HepG2 (cell line): ENCODE measurements around the gene ACAT2. TPM values are rescaled to one million over a fixed set of nuclear protein-coding genes. Genes with fewer than 3 reads are reported as not detected.

Source experiments
- CENPBD1 ChIP-seq: sonication (generic); formaldehyde crosslinking; IDR thresholded peaks from 2 replicates; pipeline ENCODE4 v1.8.0; 2022; ENCODE audit warnings: missing genetic modification reagents, low read depth, mild to moderate bottlenecking, borderline replicate concordance
- EP300 ChIP-seq, 3 experiments: sonication (generic) in 1 of 3; formaldehyde crosslinking in 1 of 3; IDR thresholded peaks; 2 replicates each; pipeline versions ENCODE4 v1.5.1 to v1.6.1; 2011 to 2020; ENCODE audit warnings: low read depth in 2 of 3, low read length in 2 of 3, borderline replicate concordance in 1 of 3, improper control_type of control experiment in 1 of 3, mild to moderate bottlenecking in 1 of 3, missing genetic modification reagents in 1 of 3, moderate library complexity in 1 of 3
- GABPB1 ChIP-seq: IDR thresholded peaks from 2 replicates; pipeline ENCODE4 v1.6.1; 2016; ENCODE audit warnings: mild to moderate bottlenecking, missing genetic modification reagents, moderate library complexity, missing compliant biosample characterization
- GLMP ChIP-seq: sonication (generic); formaldehyde crosslinking; IDR thresholded peaks from 2 replicates; pipeline ENCODE4 v1.9.0; 2021; ENCODE audit warnings: missing genetic modification reagents, mild to moderate bottlenecking, borderline replicate concordance
- JDP2 ChIP-seq: sonication (generic); formaldehyde crosslinking; IDR thresholded peaks from 2 replicates; pipeline ENCODE4 v1.8.1; 2022; ENCODE audit warnings: missing genetic modification reagents, borderline replicate concordance
- KDM4B ChIP-seq: sonication (generic); formaldehyde crosslinking; IDR thresholded peaks from 2 replicates; pipeline ENCODE4 v1.4.0; 2020; ENCODE audit warnings: missing genetic modification reagents
- KLF12 ChIP-seq: sonication (generic); formaldehyde crosslinking; IDR thresholded peaks from 2 replicates; pipeline ENCODE4 v1.4.0; 2020; ENCODE audit warnings: missing genetic modification reagents, borderline replicate concordance
- KLF15 ChIP-seq: sonication (generic); formaldehyde crosslinking; IDR thresholded peaks from 2 replicates; pipeline ENCODE4 v1.8.1; 2023; ENCODE audit warnings: borderline replicate concordance, mild to moderate bottlenecking, inconsistent platforms, missing genetic modification reagents, mixed read lengths
- NFE2L2 ChIP-seq: fragments of 150-350 bp; IDR thresholded peaks from 2 replicates; pipeline ENCODE4 v1.6.1; 2014; ENCODE audit warnings: low read length
- PAXIP1 ChIP-seq: sonication (generic); formaldehyde crosslinking; conservative IDR thresholded peaks from 2 replicates; pipeline ENCODE4 v1.4.0; 2020; ENCODE audit warnings: mild to moderate bottlenecking, missing genetic modification reagents, moderate library complexity
- RARA ChIP-seq: IDR thresholded peaks from 2 replicates; pipeline ENCODE4 v1.6.1; 2016; ENCODE audit warnings: missing genetic modification reagents, missing compliant biosample characterization
- RBFOX2 ChIP-seq: fragments of 200-400 bp; formaldehyde crosslinking; IDR thresholded peaks from 2 replicates; pipeline ENCODE4 v1.6.1; 2017; ENCODE audit warnings: low read depth, mild to moderate bottlenecking, low read length
- SNAI1 ChIP-seq: sonication (generic); formaldehyde crosslinking; IDR thresholded peaks from 2 replicates; pipeline ENCODE4 v1.5.0; 2020; ENCODE audit warnings: mild to moderate bottlenecking, missing genetic modification reagents, borderline replicate concordance
- SOX6 ChIP-seq, 2 experiments: fragments of 450-650 bp in 1 of 2; sonication (generic) in 1 of 2; formaldehyde crosslinking in 1 of 2; IDR thresholded peaks; 2 replicates each; pipeline versions ENCODE4 v1.4.0 to v1.6.1; 2017 to 2020; ENCODE audit warnings: antibody characterized with exemption in 1 of 2, mild to moderate bottlenecking in 1 of 2, missing genetic modification reagents in 1 of 2
- TAF1 ChIP-seq: sonication (generic); formaldehyde crosslinking; IDR thresholded peaks from 2 replicates; pipeline ENCODE4 v1.4.0; 2020; ENCODE audit warnings: missing genetic modification reagents
- TEAD3 ChIP-seq: optimal IDR thresholded peaks from 2 replicates; pipeline ENCODE3; 2016; ENCODE audit warnings: borderline replicate concordance
- ZNF253 ChIP-seq: sonication (generic); formaldehyde crosslinking; IDR thresholded peaks from 2 replicates; pipeline ENCODE4 v1.8.0; 2022; ENCODE audit warnings: mild to moderate bottlenecking, missing genetic modification reagents, borderline replicate concordance
- ZNF503 ChIP-seq: sonication (generic); formaldehyde crosslinking; IDR thresholded peaks from 2 replicates; pipeline ENCODE4 v1.4.0; 2020; ENCODE audit warnings: missing genetic modification reagents
- ZNF616 ChIP-seq: sonication (generic); formaldehyde crosslinking; IDR thresholded peaks from 2 replicates; pipeline ENCODE4 v1.5.0; 2020; ENCODE audit warnings: low read depth, mild to moderate bottlenecking, missing genetic modification reagents
- ZSCAN21 ChIP-seq: sonication (generic); formaldehyde crosslinking; IDR thresholded peaks from 2 replicates; pipeline ENCODE4 v1.8.0; 2022; ENCODE audit warnings: mild to moderate bottlenecking, missing genetic modification reagents, moderate library complexity, borderline replicate concordance
- polyA plus RNA-seq, 8 experiments: library from polyadenylated mRNA; depleted of rRNA in 3 of 8; stranded (reverse) in 7 of 8; unstranded in 1 of 8; fragments of >200 nt; fragmentation: Illumina TruSeq in 4 of 8; extraction: Trizol in 4 of 8; gene quantifications; 2 replicates each; pipeline versions ENCODE4 v1.2.1 to v1.2.3, GENCODE V29; 2011 to 2016; ENCODE audit warnings: low read depth in 4 of 8, missing spikeins in 1 of 8, mixed read lengths in 1 of 8; ENCODE audit not compliant: insufficient read depth in 1 of 8
- total RNA-seq, 5 experiments: library from RNA; depleted of rRNA; stranded (reverse); fragments of >200 nt; fragmentation: Illumina TruSeq; extraction: Trizol; gene quantifications; 2 replicates each; pipeline ENCODE4 v1.2.3, GENCODE V29; 2016; ENCODE audit warnings: low read depth in 1 of 5

The ACAT2 gene
- total and polyA plus RNA-seq, 2 of the 13 experiments (the other 11 are each of a cell fraction or from before 2014, with no cell fraction given): 121 to 534 TPM

GRCh38 chr6:159789377-159790148, 27.7 kb downstream of the ACAT2 start, which contains the start of gene TCP1 (continued):
- TF ChIP-seq ZNF503 (CRISPR knock-in tag) (0 out of 2 replicates have a peak, but pooled peaks have one; percentile 9), CENPBD1 (CRISPR knock-in tag) (no peak), EP300 (IDR thresholded peaks at IDR 0.05; ENCODE audit: low read depth in 2 of 2, low read length in 2 of 2) (peak in 1 of 2 experiments; percentile 92; a peak in 3 of 4 replicates), EP300 (CRISPR knock-in tag; IDR thresholded peaks at IDR 0.05; ENCODE audit: borderline replicate concordance) (no peak), TEAD3 (CRISPR knock-in tag) (no peak), SOX6 (IDR thresholded peaks at IDR 0.05) (no peak), SOX6 (CRISPR knock-in tag; IDR thresholded peaks at IDR 0.05) (peak; percentile 67), GABPB1 (CRISPR knock-in tag) (peak; percentile 93), RBFOX2 (peak; percentile 94), ZNF253 (CRISPR knock-in tag) (peak; percentile 90), TAF1 (CRISPR knock-in tag) (peak; percentile 96), JDP2 (CRISPR knock-in tag) (no peak; the same call in 1 of the 2 replicates), KLF12 (CRISPR knock-in tag) (no peak), KDM4B (CRISPR knock-in tag) (no peak; the same call in 1 of the 2 replicates), ZNF616 (CRISPR knock-in tag) (no peak), GLMP (no peak), NFE2L2 (no peak), KLF15 (no peak; the same call in 1 of the 2 replicates), ZSCAN21 (CRISPR knock-in tag) (peak; percentile 88; the same call in 1 of the 2 replicates), PAXIP1 (peak; percentile 54), SNAI1 (peak; percentile 95), RARA (CRISPR knock-in tag) (peak; percentile 39; the same call in 1 of the 2 replicates)
